GM18499 (cell line): Measurements from ENCODE around the gene EPN2.

Experiments
- ATAC-seq: cut with Tn5 transposase; IDR thresholded peaks from one replicate; pipeline ENCODE4 v1.9.1; 2021; ENCODE audit warnings: moderate number of reproducible peaks; ENCODE audit not compliant: insufficient read depth, unreplicated experiment

Gene EPN2

GRCh38 chr17:19306160-19307111 lies 69.3 kb downstream of the EPN2 start:
- ATAC-seq, result peak; percentile 67

- no peak for ATAC-seq
These were observed 70.4 kb downstream of the EPN2 start for GRCh38 chr17:19307521-19307920.

- no peak for ATAC-seq
These were observed 71.2 kb downstream of the EPN2 start for GRCh38 chr17:19308398-19308797.

- no peak for ATAC-seq
These were observed 72.5 kb downstream of the EPN2 start for GRCh38 chr17:19309701-19310100.

- no peak for ATAC-seq
These were observed 73.0 kb downstream of the EPN2 start for GRCh38 chr17:19310151-19310550.

- no peak for ATAC-seq
These were observed 73.8 kb downstream of the EPN2 start for GRCh38 chr17:19311016-19311415.

GRCh38 chr17:19311421-19312215 lies 74.5 kb downstream of the EPN2 start:
- no peak for ATAC-seq

DNA sequence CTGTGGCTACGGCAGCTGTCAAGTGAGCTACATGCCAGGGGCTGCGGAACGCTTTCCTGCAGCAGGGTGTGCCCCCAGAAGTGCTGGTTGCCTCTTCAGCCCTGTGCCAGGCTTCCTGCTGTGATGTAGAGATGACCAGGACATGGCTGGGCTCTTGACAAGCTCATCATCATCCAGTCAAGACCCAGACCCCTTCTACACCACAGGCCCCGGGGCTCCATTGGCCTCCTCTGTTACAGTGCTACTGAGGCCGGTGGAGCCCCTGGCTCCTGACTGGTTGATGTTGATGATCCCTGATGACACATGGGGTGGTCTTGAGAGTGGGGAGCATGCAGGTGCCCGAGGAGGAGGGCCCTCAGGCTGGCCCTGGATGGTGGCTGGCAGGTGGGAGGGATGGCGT lies 75.2 kb downstream of the EPN2 start:
- no peak for ATAC-seq

DNA sequence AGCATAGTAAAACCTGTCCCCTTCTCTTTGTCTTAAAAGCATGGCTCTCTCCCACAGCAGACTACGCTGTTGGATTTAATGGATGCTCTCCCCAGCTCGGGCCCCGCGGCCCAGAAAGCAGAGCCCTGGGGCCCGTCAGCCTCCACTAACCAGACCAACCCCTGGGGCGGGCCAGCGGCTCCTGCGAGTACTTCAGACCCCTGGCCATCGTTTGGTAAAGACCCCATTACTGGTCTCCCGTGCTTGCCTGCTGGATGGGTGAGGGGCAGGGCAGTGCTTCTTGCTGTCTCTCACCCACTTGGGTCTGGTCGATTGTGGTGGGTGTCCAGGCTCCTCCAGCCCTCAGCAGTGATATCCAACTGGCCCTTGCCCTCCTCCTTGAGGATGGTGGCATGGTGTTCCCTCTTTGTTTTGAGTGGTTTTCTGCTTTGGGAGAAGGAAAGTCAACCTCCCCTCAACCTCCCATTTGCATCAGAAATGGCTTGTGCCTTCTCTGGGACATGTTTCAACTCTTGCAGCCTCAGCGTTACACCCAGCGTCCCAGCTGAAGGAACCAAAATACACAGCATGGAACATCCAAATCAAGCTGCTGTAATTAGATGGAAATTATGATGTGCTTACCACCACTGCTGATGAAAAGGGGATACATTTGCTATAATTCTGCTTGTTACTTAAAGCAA lies 76.0 kb downstream of the EPN2 start:
- ATAC-seq, result no peak

DNA sequence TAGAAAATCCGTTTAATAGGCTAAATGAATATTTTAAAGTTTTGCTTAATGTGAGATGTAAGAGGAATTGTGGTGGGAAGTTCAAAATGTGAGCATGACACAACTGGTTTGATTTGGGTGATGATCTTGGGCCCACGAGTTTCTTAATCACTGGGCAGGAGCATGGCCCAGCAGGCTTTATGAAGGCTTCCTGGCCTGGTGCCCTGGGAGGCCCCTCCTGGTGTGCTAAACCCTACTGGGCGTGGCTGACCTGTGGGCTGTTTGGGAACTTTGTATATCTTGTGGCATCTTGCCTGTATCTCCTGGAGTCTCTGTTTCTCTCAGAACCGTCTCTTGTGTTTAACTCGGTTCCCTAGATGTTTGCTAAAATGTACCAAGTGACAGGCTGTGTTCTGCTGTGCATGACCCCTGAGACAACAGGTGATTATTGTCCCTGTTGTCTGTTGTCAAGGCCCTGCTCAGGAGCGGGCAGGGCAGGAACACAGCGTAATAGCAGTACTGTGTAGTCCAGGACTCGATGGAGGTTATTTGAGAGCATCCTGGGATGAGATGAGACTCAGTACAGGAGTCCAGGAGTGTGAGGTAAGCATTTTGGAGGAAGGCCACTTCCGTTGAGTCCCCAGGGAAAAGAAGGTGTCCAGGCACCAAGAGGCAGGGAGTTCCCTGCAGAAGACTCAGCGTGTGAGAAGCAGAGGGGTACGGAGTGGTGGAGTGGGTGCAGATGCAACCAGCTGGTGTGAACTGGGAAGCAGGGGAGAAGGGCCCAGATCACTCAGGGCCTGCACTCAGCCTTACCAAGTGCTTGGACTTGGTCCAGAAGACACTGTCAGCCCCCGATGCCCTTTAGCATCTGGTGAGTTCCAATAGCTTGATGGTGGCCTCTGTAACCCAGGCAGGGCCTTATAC lies 76.8 kb downstream of the EPN2 start:
- ATAC-seq, result no peak

DNA sequence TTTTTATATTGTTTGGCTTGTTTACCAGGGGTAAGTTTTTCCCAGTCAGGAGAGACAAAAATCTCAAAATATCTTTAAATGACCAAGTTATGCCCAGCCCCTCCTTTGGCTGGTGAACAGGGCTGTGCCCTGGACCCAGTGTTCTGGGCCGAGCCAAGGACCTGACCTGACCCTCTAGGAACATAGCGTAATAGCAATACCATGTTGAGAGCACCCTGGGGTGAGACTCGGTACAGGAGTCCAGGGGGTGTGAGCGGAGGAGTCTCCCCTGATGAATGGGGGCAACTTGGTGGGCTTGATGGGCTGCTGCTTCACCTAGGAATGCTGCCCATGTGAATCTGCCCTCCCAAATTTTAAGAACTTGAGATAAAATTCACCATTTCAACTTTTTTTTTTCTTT lies 77.9 kb downstream of the EPN2 start:
- no peak for ATAC-seq

DNA sequence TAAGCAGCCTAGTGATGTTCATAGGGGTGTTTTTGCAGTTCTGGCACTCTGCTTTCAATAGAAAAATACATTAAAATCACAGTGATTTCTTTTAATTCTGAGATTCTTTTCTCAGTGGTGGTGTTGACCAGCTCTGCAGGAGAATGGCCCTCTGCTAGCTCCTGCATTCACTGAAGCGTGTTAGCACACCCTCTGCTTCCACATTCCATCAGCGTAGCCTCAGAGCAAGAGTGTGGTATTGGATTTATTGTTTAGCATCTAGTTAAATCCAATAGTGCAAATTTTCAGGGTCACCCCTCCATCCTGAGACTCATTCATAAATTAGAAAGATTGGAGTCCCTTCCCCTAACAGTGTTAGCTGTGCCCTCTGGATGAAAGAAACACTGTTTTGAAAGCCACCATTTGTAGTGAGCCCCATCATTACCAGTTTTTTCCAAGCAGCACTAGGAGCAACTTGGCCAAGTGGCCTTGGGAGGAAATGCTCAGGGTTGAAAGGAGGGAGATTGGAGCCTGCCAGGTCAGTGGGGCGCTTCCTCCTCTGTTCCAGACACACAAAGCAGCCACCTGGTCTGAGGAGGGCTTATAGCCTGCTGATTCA lies 79.7 kb downstream of the EPN2 start:
- ATAC-seq, result no peak

- no peak for ATAC-seq
These were observed 80.4 kb downstream of the EPN2 start for GRCh38 chr17:19317359-19318095.

- ATAC-seq, result no peak
These were observed 81.4 kb downstream of the EPN2 start for GRCh38 chr17:19318611-19319010.

DNA sequence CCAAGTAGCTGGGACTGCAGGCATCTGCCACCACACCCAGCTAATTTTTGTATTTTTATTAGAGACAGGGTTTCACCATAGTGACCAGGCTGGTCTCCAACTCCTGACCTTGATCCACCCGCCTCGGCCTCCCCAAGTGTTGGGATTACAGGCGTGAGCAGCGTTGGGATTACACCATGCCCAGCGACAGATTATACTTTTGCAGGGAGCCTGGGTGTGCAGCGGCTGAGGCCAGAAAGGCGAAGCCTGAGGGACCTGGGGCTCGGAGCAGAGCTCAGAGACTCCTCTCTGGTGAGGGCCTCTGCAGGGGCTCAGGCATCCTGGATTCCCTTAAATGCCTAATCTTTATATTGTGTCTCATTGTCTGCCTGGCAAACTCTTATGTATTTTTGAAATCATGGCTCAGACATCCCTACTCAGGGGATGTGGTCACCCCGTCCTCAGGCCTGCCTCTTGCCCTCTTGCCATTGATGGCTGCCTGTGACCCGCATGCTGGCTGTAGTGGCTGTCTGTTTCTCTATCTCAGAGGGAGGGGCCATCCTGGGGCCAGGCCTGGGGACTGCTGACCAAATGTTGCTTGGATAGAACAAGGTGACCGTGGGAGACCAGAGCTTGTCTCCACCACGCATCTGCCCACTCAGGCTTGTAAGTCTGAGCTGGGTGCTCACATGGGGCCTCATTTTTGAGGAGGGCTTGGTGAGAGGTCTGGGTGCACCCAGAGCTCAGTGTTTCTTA lies 82.8 kb downstream of the EPN2 start:
- no peak for ATAC-seq

DNA sequence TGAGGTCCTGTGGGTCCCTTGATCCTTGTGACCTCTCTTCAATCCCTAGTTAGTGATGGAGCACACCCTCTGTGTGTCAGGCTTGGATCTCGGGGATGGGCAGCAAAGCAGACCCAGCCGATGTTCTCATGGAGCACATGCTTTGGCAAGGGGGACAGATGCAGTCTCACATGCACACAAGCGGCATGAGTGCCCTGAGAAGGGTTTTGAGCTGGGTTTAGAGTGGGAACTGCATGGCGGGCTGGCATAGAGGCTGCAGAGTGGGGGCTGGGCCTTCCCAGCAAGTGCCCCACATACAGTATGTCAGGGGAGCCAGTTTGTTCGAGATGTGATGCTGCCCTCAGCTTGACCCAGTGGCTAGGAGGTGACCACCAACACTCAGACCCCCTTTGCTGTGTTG lies 83.7 kb downstream of the EPN2 start:
- no peak for ATAC-seq

DNA sequence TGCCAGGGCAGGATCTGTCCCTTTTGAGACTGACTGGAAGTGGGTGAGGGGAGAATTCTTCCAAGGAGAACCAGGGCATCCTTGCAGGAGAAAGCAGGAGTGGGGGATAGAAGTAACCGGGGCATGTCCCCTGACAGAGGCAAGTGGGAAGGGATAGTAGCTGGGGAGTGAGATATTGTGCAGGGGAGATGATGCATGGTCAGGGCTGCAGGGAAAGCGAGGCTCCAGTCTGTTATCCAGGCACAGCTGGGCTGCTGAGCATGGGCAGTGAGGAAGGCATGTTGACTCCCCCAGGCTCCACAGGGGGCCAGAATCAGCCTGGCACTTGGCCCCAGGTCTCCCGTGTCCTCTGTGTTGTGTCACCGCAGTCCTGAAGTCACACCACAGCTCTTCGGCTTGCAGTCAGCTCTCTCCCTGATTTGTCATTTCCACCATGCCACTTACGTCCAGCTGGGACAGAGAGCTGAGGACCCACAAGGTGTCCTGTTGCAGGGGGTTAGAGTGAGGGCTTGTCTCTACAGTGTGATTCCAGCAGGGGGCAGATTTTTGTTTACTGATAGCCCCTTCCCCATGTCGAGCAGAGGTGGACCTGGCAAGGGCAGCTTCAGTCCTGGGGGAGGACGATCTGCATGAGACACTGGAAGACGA lies 84.4 kb downstream of the EPN2 start:
- no peak for ATAC-seq

DNA sequence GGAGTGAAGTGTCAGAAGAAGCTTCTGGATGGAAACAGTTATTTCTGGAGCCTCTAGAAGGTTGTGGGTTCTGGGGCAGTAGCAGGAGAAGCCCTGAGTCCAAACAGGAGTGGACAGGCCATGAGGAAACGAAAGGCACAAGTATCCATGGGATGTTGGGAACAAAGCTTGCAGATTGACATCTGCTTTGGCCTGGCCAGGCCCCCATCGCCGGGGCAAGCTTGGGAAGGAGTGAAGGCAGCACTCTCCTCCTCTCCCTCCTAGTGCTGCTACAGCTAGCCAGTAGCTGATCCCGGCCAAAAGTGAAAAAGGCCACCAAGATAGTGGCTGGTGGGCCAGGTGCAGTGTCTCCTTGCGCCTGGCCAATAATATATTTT lies 85.0 kb downstream of the EPN2 start:
- no peak for ATAC-seq
